GM19240 (cell line): ENCODE measurements around the gene ZNF326.

ENCODE experiments used
- DNase-seq: peaks from one replicate; pipeline ENCODE4 v3.0.0; 2011; ENCODE audit warnings: low spot score; ENCODE audit not compliant: insufficient read length

Gene ZNF326

GRCh38 chr1:89994805-89995597, at the start of gene ZNF326:
ZNF326 (plus strand) TSS chr1:89995110; CDS start chr1:89995258, 148 bp downstream.
- peak; percentile 88 for DNase-seq

GRCh38 chr1:89945852-89946476, 48.9 kb upstream of the ZNF326 start:
- DNase-seq = no peak

GRCh38 chr1:89946532-89946931, 48.4 kb upstream of the ZNF326 start:
- no peak for DNase-seq

GRCh38 chr1:89948722-89949345, 46.1 kb upstream of the ZNF326 start:
- DNase-seq = no peak

- no peak for DNase-seq
Observed at GRCh38 chr1:89949991-89950624, 44.8 kb upstream of the ZNF326 start.

DNA sequence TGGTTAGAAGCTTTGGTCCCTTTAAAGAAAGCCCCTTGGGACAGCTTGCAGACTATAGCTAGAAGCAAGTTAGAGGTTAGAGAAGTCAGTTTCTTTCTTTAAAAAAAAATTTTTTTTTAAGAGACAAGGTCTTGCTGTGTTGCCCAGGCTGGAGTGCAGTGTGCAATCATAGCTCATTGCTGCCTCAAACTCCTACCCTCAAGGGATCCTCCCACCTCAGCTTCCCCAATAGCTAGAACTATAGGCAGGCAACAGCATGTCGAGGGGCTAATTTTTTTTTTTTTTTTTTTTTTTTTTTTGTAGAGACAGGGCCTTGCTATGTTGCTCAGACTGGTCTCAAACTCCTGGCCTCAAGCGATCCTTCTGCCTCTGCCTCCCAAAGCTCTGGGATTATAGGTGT, 44.2 kb upstream of the ZNF326 start:
- no peak for DNase-seq

DNA sequence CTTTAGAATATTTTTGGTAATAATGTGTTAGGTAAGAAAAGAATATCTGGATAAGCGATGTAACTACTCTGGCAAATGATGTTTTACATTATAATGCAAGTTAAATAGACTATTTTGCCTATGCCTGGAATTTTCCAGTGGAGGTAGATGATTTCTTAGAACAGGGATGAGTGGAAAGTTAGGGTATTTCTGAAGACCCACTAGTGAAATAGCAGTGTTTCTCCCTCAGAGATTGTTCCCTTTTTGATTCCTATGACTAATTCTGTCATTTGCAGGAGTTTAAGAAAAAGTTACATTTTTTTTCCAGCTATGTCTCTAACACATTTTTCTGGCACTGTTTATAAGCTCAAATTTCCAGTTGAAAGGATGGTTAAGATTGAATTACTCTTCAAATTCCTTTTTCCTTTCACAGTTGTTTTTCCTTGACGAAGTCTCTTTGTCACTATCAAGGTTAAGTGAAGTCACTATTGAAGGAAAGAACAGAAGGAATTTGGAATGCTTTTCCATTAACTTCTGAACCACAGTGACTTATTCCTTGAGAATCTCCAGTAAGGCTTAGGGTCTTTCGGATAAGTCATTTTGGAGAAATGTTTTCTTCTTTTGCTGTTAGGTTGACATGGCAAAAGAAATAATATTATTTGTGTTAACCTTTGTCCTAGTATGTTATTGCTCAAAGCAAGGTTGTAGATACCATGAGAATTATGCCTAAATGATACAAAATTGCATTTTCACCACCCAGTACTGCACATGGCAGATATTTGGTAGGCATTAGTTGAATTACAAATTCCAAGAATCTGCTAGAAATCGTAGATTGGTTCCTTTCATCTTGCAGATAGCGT, 42.9 kb upstream of the ZNF326 start:
- no peak for DNase-seq

DNA sequence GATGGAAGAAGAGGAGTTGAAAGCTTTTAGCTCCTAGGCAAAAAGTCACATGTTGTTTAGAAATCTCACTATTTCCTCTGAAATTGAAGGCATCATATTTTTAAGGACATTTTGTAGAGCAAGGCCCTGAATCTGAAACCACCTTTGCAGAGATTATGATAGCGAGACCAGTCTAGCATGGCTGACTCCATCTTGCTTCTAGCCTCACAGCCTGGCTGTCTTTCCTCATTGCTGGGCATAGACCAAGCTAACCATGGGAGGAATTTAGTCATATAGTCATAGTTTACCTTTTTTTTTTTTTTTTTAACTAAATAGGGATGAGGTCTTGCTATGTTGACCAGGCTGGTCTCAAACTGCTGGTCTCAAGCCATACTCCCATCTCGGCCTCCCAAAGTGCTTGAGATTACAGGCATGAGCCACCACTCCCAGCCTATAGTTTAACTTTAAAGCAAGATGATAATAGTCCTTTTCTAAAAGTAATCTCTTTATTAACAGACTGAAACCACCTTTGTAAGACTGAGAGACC, 42.2 kb upstream of the ZNF326 start:
- no peak for DNase-seq

DNA sequence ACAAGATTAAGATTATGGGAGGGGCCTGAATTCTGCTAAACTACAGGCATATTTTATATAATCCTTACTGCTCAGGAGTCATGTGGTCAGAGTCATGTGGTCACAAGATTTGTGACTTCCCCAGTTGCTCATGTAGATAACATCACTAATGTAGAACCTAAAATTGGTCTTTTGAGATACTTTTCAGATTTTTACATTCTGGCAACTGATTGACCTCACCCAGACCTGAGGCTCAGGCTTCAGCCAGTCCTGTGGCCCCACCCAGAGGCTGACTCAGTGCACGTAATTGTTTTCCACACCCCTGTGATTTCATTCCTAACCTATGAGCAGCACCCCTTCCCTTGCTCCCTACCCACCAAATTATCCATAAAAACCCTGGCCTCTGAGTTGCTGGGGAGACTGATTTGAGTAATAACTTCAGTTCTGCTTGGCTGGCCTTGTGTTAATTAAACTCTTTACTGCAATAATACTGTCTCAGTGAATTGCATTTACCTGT, 41.7 kb upstream of the ZNF326 start:
- no peak for DNase-seq

DNA sequence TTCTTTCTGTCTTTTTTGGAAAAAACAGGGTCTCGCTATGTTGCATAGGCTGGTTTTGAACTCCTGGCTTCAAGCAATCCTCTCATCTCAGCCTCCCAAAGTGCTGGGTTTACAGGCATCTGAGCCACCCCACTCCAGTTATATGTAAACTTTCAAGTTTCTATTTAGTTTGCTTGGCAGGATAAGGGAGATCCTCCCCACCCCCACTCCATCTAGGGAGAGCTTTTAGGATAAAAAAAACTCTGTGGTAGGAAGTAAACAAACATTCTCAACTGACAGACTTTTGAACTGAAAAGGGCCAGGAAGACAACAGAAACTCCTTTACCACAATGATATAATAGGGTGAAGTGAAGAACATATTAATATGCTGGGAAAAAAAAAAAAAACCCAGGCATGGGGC, 41.0 kb upstream of the ZNF326 start:
- DNase-seq = no peak

- DNase-seq = no peak
Observed at GRCh38 chr1:89954401-89954800, 40.5 kb upstream of the ZNF326 start.

DNA sequence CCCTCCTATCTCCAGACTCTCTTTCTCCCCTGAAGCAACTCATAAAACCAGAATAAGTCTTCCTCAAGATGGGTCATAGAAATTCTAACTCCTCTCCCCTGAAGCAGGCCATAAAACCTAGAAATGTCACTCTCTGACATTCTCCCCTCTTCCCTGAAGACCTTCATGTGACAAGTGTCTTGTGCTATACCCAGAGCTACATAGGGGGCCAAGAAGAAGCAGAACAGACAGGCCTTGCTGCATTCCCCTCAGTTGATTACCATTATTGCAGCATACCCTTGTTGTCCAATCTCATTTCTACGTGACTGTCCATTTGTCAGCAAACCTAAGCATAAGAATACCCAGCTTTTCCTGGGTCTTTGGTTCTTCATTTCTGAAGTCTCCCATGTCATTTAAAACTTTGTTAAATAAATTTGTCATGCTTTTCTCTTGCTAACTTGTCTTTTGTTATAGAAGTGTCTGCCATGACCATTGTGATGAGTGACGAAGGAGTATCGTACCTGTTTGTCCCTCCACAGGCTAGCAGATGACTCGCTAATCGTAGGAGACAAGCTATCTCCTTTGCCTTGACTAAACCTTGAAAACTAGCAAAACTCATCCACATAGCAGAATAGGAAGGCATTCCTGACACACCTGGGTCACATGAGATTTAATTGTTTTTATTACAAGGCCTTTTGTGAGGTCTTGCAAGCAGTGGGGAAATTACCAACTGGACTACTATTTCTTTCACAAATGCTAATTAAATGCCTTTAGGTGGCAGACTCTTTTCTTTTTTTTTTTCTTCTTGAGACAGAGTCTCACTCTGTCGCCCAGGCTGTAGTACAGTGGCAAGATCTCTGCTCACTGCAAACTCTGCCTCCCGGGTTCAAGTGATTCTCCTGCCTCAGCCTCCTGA, 39.4 kb upstream of the ZNF326 start:
- no peak for DNase-seq

DNA sequence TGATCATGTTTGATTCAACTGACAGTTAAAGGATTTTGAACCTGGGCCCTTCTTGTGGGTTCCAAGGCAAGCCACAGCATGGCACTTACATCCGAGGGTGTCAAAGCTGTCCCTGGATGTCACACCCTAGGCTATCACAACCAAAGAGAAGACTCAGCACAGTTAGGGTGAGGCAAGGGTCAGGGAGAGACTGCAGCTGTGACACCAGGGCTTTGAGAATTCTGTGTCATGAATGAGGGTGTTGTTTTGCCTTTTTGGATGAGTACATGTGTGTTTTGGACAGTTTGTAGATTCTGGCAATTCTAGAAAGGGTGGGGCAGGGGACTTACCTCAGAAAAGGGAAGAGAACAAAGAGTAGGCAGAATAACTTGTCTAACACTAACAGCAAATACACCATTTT, 37.8 kb upstream of the ZNF326 start:
- DNase-seq = no peak

- DNase-seq = no peak
Observed at GRCh38 chr1:89958851-89959654, 35.9 kb upstream of the ZNF326 start.

GRCh38 chr1:89959719-89960118, 35.2 kb upstream of the ZNF326 start:
- no peak for DNase-seq

- DNase-seq = no peak
Observed at GRCh38 chr1:89962024-89962741, 32.7 kb upstream of the ZNF326 start.

DNA sequence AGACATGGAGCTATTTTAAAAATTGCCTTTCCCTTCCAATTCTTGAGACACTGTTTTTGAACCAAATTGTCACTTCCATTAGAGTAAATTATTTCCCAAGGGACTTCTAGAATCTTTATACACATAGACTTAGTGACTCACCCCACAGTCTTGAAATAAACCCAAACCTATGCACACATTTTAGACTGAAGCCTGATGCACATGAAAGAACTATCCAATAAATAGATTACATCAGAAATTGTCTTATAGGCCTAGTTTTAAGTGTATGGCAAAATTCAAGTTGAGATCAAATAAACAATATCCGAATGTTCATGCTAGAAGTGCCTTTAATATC, 32.2 kb upstream of the ZNF326 start:
- DNase-seq = no peak

DNA sequence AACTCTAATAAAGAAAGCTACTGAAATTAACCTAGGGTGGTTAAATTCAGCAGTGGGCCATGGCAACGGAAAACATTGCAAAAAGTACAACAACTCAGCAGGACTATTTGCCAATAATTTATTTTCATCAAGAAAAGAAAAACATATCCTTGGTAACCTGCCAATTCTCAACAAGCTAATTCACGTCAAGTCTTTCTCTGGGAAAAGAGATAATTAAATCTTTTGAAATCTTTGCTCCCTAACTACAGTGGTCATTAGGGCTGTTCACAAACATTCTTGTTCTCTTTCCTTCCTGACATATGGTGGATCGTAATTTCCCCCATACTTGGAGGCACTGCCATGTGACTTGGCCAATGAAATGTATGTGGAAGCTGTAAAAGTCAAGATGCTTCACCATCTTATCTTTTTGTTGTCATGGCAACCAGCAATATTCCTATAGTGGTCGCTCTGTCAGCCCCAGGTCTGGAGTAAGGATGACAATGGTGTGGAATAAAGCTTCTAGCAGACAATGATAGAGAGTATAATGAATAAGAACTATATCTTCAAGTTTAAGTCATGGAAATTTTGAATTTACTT, 29.6 kb upstream of the ZNF326 start:
- DNase-seq = no peak
